Prostate gland (tissue), 2 donors: ENCODE data around the gene GLYAT. TPM values are rescaled to one million over a fixed set of nuclear protein-coding genes. Genes with fewer than 3 reads are reported as not detected.

Experiments used
- DNase-seq: peaks from one replicate; pipeline ENCODE4 v3.0.0-alpha.2; 2019; ENCODE audit warnings: low spot score
- H3K27ac ChIP-seq, 2 donors: fragments of 200-600 bp; sonication (generic); 2 replicates each; pipeline ENCODE4 v1.5.1; 2017 to 2019
- H3K27me3 ChIP-seq: fragments of 200-600 bp; sonication (generic); replicated peaks from 2 replicates; pipeline ENCODE4 v1.5.1; 2019; ENCODE audit not compliant: insufficient read depth
- H3K36me3 ChIP-seq, 2 donors: fragments of 200-600 bp; sonication (generic); 1 replicate in 1 of 2; 2 replicates in 1 of 2; pipeline versions ENCODE4 v1.5.1 to v1.8.1; 2017 to 2019
- H3K4me1 ChIP-seq: fragments of 200-600 bp; sonication (generic); replicated peaks from 2 replicates; pipeline ENCODE4 v1.5.1; 2019
- H3K4me3 ChIP-seq, 2 donors: fragments of 200-600 bp; sonication (generic); 2 replicates each; pipeline ENCODE4 v1.5.1; 2017 to 2019
- H3K9me3 ChIP-seq: fragments of 200-600 bp; sonication (generic); 2 replicates; pipeline ENCODE4 v1.5.1; 2017
- POLR2A ChIP-seq: fragments of 450-650 bp; IDR thresholded peaks from one replicate; pipeline ENCODE4 v1.6.1; 2016; ENCODE audit warnings: antibody characterized with exemption, mild to moderate bottlenecking
- POLR2AphosphoS5 ChIP-seq: sonication (generic); formaldehyde crosslinking; IDR thresholded peaks from one replicate; pipeline ENCODE4 v1.6.1; 2017; ENCODE audit warnings: antibody characterized with exemption
- WGBS: methylation state at CpG from one replicate; pipeline ENCODE4 v1.1.5; 2018; 5-methylcytosine and 5-hydroxymethylcytosine counted together
- intact Hi-C: fragments of 100-400 bp; cut with DNase I; formaldehyde crosslinking; loops from one replicate; pipeline ENCODE4 v1.14.2; 2022
- total RNA-seq, 2 donors: library from RNA; depleted of rRNA; stranded (reverse); fragments of >200 nt; gene quantifications; one replicate each; pipeline ENCODE4 v1.1.0, GENCODE V29; 2016
- TF ChIP-seq, protein P1 (sequence below), 4 experiments: fragments of 200-600 bp in 2 of 4; fragments of 450-650 bp in 2 of 4; sonication (generic) in 2 of 4; IDR thresholded peaks; 1 replicate in 3 of 4; 2 replicates in 1 of 4; pipeline ENCODE4 v1.5.1; 2016 to 2019; ENCODE audit warnings: antibody characterized with exemption in 4 of 4, mild to moderate bottlenecking in 2 of 4, moderate library complexity in 2 of 4

The GLYAT gene
- total RNA-seq, 2 donors from 2014 or later: not detected

GRCh38 chr11:58741127-58741526 is 9.4 kb upstream of the GLYAT start:
- WGBS: 83% methylated on average over 1 of the region's 1 CpG
- Histone ChIP-seq H3K4me1 (no peaks in the 10 kb centered on the region), H3K27me3 (no peaks in the 10 kb centered on the region), H3K27ac (no peak overlapping the region), H3K36me3 (no peaks in the 10 kb centered on the region), H3K9me3 (no peaks in the 10 kb centered on the region), H3K4me3 (no peak overlapping the region)
- intact Hi-C loops: no loop called here
- no peak for DNase-seq
- TF ChIP-seq POLR2A (no peak), POLR2AphosphoS5 (no peak)
- TF ChIP-seq, protein P1, sequence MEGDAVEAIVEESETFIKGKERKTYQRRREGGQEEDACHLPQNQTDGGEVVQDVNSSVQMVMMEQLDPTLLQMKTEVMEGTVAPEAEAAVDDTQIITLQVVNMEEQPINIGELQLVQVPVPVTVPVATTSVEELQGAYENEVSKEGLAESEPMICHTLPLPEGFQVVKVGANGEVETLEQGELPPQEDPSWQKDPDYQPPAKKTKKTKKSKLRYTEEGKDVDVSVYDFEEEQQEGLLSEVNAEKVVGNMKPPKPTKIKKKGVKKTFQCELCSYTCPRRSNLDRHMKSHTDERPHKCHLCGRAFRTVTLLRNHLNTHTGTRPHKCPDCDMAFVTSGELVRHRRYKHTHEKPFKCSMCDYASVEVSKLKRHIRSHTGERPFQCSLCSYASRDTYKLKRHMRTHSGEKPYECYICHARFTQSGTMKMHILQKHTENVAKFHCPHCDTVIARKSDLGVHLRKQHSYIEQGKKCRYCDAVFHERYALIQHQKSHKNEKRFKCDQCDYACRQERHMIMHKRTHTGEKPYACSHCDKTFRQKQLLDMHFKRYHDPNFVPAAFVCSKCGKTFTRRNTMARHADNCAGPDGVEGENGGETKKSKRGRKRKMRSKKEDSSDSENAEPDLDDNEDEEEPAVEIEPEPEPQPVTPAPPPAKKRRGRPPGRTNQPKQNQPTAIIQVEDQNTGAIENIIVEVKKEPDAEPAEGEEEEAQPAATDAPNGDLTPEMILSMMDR (IDR thresholded peaks at IDR 0.05): no peak

GRCh38 chr11:58740447-58740846 is 8.7 kb upstream of the GLYAT start:
- no peaks in the 10 kb centered on the region for H3K36me3 ChIP-seq
- no peak for TF ChIP-seq POLR2A
- TF ChIP-seq, protein P1 (IDR thresholded peaks at IDR 0.05): no peak
- H3K27ac ChIP-seq: no peak overlapping the region
- no peak for DNase-seq
- intact Hi-C loops: no loop called here
- no peaks in the 10 kb centered on the region for H3K4me1 ChIP-seq
- no peaks in the 10 kb centered on the region for H3K9me3 ChIP-seq
- whole genome bisulfite sequencing: 85% methylated on average over 4 of the region's 4 CpGs
- no peaks in the 10 kb centered on the region for H3K27me3 ChIP-seq
- no peak overlapping the region for H3K4me3 ChIP-seq

- no peak overlapping the region for H3K4me3 ChIP-seq
- no peaks in the 10 kb centered on the region for H3K27me3 ChIP-seq
- H3K9me3 ChIP-seq: no peaks in the 10 kb centered on the region
- DNase-seq: no peak
- H3K27ac ChIP-seq: no peak overlapping the region
- no peaks in the 10 kb centered on the region for H3K36me3 ChIP-seq
- 72% methylated on average over 3 of the region's 3 CpGs for WGBS
- no peaks in the 10 kb centered on the region for H3K4me1 ChIP-seq
- intact Hi-C loops: no loop called here
- TF ChIP-seq POLR2A: no peak
- no peak for TF ChIP-seq POLR2AphosphoS5
- TF ChIP-seq, protein P1 (IDR thresholded peaks at IDR 0.05): no peak
Measured at GRCh38 chr11:58739725-58740430, 8.1 kb upstream of the GLYAT start.

DNA sequence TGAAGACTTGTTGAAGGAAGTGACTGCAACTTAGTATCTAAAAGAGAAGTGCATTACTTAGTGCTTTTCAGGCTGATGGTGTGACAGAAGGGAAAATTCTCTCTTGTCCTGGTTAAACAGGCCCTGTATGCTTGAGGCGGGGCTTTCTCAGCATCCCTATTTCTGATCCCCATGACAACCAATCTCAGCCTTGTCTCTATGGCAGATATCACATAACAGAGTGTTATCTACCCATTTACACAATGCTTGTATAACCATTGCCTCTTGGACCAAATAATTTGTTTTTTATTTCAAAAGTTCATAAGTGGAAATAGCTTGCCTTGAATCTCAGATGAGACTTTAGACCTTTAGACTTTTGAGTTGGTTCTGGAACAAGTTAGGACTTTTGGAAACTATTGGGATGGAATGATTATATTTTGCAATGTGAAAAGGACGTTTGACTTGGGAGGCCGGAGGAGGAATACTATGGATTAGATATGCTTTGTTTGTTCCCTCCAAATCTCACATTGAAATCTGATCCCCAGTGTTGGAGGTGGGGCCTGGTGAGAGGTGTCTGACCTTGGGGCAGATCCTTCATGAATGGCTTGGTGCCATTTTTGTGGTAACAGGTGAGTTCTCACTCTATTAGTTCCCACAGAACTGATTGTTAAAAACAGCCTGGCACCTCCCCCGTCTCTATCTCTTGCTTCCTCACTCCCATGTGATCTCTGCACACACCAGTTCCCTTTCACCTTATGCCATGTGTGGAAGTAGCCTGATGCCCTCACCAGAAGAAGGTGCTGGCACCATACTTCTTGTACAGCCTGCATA is 3.1 kb upstream of the GLYAT start:
- no peaks in the 10 kb centered on the region for H3K27me3 ChIP-seq
- intact Hi-C loops: no loop called here
- WGBS: 71% methylated on average over 4 of the region's 4 CpGs
- H3K27ac ChIP-seq: no peak overlapping the region
- no peak for DNase-seq
- no peaks in the 10 kb centered on the region for H3K9me3 ChIP-seq
- H3K36me3 ChIP-seq: no peaks in the 10 kb centered on the region
- TF ChIP-seq, protein P1 (IDR thresholded peaks at IDR 0.05): no peak
- TF ChIP-seq POLR2AphosphoS5 (no peak), POLR2A (no peak)
- H3K4me3 ChIP-seq: no peak overlapping the region
- no peaks in the 10 kb centered on the region for H3K4me1 ChIP-seq
